CD1c-positive myeloid dendritic cell (primary cell): ENCODE measurements around the gene MTHFR.

Source experiments
- DNase-seq: peaks from one replicate; pipeline ENCODE4 v3.0.0-alpha.2; 2016; ENCODE audit errors: extremely low spot score

Gene MTHFR

GRCh38 chr1:11782127-11782708, 23.5 kb downstream of the MTHFR start:
- DNase-seq = no peak

- DNase-seq = no peak
Observed at GRCh38 chr1:11781297-11781696, 24.5 kb downstream of the MTHFR start.

- no peak for DNase-seq
Observed at GRCh38 chr1:11780380-11781147, 25.2 kb downstream of the MTHFR start.

- no peak for DNase-seq
Observed at GRCh38 chr1:11779715-11780379, 25.9 kb downstream of the MTHFR start.

GRCh38 chr1:11778844-11779623, 26.7 kb downstream of the MTHFR start:
- no peak for DNase-seq

GRCh38 chr1:11778336-11778735, 27.4 kb downstream of the MTHFR start:
- no peak for DNase-seq

- DNase-seq = no peak
Observed at GRCh38 chr1:11777658-11778322, 28.0 kb downstream of the MTHFR start.

GRCh38 chr1:11774753-11775152, 31.0 kb downstream of the MTHFR start:
- DNase-seq = no peak

GRCh38 chr1:11772458-11772857, 33.3 kb downstream of the MTHFR start:
- DNase-seq = peak; percentile 39

GRCh38 chr1:11771481-11772043, 34.2 kb downstream of the MTHFR start:
- DNase-seq = no peak

GRCh38 chr1:11770011-11770410, 35.8 kb downstream of the MTHFR start:
- no peak for DNase-seq

- DNase-seq = no peak
Observed at GRCh38 chr1:11769274-11769673, 36.5 kb downstream of the MTHFR start.

- no peak for DNase-seq
Observed at GRCh38 chr1:11768821-11769220, 36.9 kb downstream of the MTHFR start.

GRCh38 chr1:11767922-11768704, 37.7 kb downstream of the MTHFR start:
- no peak for DNase-seq

- DNase-seq = no peak
Observed at GRCh38 chr1:11766429-11766776, 39.4 kb downstream of the MTHFR start.

GRCh38 chr1:11765661-11766428, 39.9 kb downstream of the MTHFR start:
- DNase-seq = no peak

GRCh38 chr1:11764519-11764918, 41.2 kb downstream of the MTHFR start:
- DNase-seq = no peak

- DNase-seq = no peak
Observed at GRCh38 chr1:11764115-11764514, 41.6 kb downstream of the MTHFR start.

- DNase-seq = peak; percentile 21
Observed at GRCh38 chr1:11761988-11762406, 43.8 kb downstream of the MTHFR start, which contains the start of gene C1orf167. TSS of gene C1orf167 (plus strand) at chr1:11762193. CDS start at chr1:11764401, 2,208 bp downstream.

GRCh38 chr1:11761285-11761684, 44.5 kb downstream of the MTHFR start:
- DNase-seq = no peak
